ENCODE measurements around the gene CEP72.

DNA sequence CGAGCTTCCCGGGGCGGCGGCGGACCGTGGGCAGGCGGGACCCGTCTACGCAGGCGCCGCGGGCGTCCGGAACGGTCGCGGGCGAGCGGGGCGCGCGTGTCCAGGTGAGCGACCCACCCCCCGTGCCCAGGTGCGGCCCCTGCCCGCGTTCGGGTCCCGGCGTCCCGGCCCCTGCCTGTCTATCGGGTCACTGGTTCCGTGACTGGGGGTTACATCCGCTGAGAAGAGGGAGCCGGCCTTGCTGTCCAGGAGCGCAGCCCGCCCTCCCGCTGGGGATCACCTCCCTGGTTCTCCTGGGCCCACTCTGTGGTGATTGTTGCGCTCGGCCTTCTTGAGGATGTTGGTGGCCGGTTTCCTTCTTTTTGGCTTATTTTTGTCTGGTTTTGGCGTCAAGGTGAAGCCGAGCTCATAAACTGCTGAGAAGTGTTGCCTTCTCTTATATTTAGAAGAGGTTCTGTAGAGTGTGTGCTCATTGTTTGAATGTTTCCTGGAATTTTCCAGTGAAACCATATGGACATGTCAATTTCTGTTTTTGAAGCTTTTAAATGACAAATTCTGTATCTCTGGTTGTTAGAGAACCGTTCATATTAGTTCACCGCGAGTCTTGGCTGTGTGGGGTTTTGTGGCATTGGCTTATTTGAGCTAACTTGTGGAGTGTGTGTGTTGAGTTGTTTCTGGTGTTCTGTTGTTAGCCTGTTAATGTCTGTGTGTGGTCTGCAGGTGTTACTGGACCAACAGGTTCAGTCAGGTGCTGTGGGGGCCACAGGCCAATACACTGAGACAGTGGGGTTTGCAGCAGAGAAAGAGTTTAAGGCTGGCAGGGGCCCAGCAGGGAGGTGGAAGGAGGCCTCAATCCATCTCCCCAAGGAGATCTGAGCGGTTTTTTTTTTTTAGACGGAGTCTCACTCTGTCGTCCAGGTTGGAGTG lies 621 bp downstream of the CEP72 start:
- TF ChIP-seq CTCF (IDR thresholded peaks at IDR 0.05) (no peak), POLR2A (IDR thresholded peaks at IDR 0.05) (no peak), POLR2AphosphoS5 (IDR thresholded peaks at IDR 0.05; ENCODE audit: insufficient read depth in 1 of 2, low read depth in 1 of 2) (no peak)
